Femur (tissue), 1 donor: ENCODE measurements around the gene ZFP62.
A peak's percentile ranks its signal among the peaks of the same experiment; 100 is the strongest.

ENCODE experiments used
- DNase-seq: peaks from one replicate; pipeline ENCODE4 v3.0.0-alpha.2; 2017

ZFP62 gene

GRCh38 chr5:180809403-180810209 is 51.5 kb downstream of the ZFP62 start:
- peak; percentile 91 for DNase-seq

GRCh38 chr5:180808461-180809000 is 52.5 kb downstream of the ZFP62 start:
- DNase-seq, result no peak

- no peak for DNase-seq
Observed at GRCh38 chr5:180807654-180808414, 53.2 kb downstream of the ZFP62 start.

- DNase-seq, result no peak
Observed at GRCh38 chr5:180807046-180807445, 54.0 kb downstream of the ZFP62 start.

GRCh38 chr5:180806351-180807011 is 54.6 kb downstream of the ZFP62 start:
- DNase-seq, result peak; percentile 13

- no peak for DNase-seq
Observed at GRCh38 chr5:180804129-180804618, 56.9 kb downstream of the ZFP62 start.

GRCh38 chr5:180803181-180804128 is 57.6 kb downstream of the ZFP62 start:
- DNase-seq, result peak; percentile 85

GRCh38 chr5:180802325-180803180 is 58.5 kb downstream of the ZFP62 start, which contains the start of gene MGAT1:
Gene MGAT1 (minus strand): TSS chr5:180802806. CDS start chr5:180792971, 9,835 bp downstream.
- peak; percentile 92 for DNase-seq

GRCh38 chr5:180801596-180802324 is 59.3 kb downstream of the ZFP62 start:
- no peak for DNase-seq

- DNase-seq, result no peak
Observed at GRCh38 chr5:180799902-180800801, 60.9 kb downstream of the ZFP62 start.

GRCh38 chr5:180799194-180799593 is 61.9 kb downstream of the ZFP62 start:
- no peak for DNase-seq

- no peak for DNase-seq
Observed at GRCh38 chr5:180798193-180798592, 62.9 kb downstream of the ZFP62 start.
